Measurements from ENCODE around the gene FABP3.

Gene FABP3

DNA sequence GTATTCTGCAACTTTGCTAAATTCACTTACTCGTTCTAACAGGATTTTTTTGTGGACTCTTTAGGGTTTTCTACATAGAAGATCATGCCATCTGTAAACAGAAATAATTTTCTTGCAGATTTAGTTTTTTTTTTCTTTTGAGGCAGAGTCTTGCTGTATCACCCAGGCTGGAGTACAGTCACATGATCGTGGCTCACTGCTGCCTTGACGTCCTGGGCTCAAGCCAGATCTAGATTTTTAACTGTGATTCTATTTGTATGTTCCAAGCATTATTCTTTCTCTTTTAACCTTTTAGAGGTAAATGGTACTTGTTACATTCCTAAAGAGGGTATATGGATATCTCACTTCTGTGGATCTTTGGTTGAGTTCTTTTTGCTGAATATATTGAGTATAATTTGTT, 18.6 kb downstream of the FABP3 start:
- no peak overlapping the region for H3K4me3 ChIP-seq (ENCODE audit: control insufficient read depth, low read depth, low read length)
- DNase-seq (ENCODE audit: low read depth), result no peak
- TF ChIP-seq CTCF (IDR thresholded peaks at IDR 0.05; ENCODE audit: control insufficient read depth, insufficient read depth, low read depth, low read length, missing control alignments), result no peak

GRCh38 chr1:31348449-31348848, 24.4 kb downstream of the FABP3 start:
- no peak for TF ChIP-seq CTCF (IDR thresholded peaks at IDR 0.05; ENCODE audit: control insufficient read depth, insufficient read depth, low read depth, low read length, missing control alignments)
- no peak for DNase-seq (ENCODE audit: low read depth)
- H3K4me3 ChIP-seq (ENCODE audit: control insufficient read depth, low read depth, low read length), result no peak overlapping the region

GRCh38 chr1:31346785-31347184, 26.1 kb downstream of the FABP3 start:
- no peak overlapping the region for H3K4me3 ChIP-seq (ENCODE audit: control insufficient read depth, low read depth, low read length)
- no peak for TF ChIP-seq CTCF (IDR thresholded peaks at IDR 0.05; ENCODE audit: control insufficient read depth, insufficient read depth, low read depth, low read length, missing control alignments)
- DNase-seq (ENCODE audit: low read depth), result no peak

GRCh38 chr1:31345635-31346034, 27.2 kb downstream of the FABP3 start:
- no peak overlapping the region for H3K4me3 ChIP-seq (ENCODE audit: control insufficient read depth, low read depth, low read length)
- TF ChIP-seq CTCF (IDR thresholded peaks at IDR 0.05; ENCODE audit: control insufficient read depth, insufficient read depth, low read depth, low read length, missing control alignments), result no peak
- no peak for DNase-seq (ENCODE audit: low read depth)

DNA sequence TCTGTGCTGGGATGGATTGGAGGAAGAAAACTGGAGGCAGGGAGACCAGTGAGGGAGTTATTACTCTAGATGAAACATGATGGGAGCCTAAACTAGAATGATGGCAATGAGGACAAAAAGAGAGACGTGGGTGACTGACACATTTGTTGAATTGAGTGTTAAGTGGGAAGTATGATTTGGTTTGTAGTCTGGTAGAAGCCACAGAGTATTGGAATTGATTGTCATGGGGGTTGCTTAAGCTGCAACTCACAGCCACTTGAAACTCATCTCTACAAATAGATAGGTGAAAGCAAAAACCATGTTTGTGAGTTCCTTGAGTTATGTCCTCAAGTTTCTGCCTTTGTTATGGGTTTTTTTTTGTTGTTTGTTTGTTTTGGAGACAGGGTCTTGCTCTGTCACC, 28.4 kb downstream of the FABP3 start:
- TF ChIP-seq CTCF (IDR thresholded peaks at IDR 0.05; ENCODE audit: control insufficient read depth, insufficient read depth, low read depth, low read length, missing control alignments), result no peak
- H3K4me3 ChIP-seq (ENCODE audit: control insufficient read depth, low read depth, low read length), result no peak overlapping the region
- no peak for DNase-seq (ENCODE audit: low read depth)

GRCh38 chr1:31336687-31337467, 36.0 kb downstream of the FABP3 start:
- no peak overlapping the region for H3K4me3 ChIP-seq (ENCODE audit: control insufficient read depth, low read depth, low read length)
- no peak for DNase-seq (ENCODE audit: low read depth)
- no peak for TF ChIP-seq CTCF (IDR thresholded peaks at IDR 0.05; ENCODE audit: control insufficient read depth, insufficient read depth, low read depth, low read length, missing control alignments)

All from AG09309 (cell line).